SHP77 (cell line): ENCODE data around the gene C2CD4D.

Experiments used
- DNase-seq, 2 experiments: peaks; one replicate each; lab custom pipeline; 2025; lab: John Stamatoyannopoulos, UW

C2CD4D gene

GRCh38 chr1:151814426-151814825, 25.2 kb downstream of the C2CD4D start:
- no peak for DNase-seq

GRCh38 chr1:151813271-151813977, 26.2 kb downstream of the C2CD4D start:
- no peak for DNase-seq

DNA sequence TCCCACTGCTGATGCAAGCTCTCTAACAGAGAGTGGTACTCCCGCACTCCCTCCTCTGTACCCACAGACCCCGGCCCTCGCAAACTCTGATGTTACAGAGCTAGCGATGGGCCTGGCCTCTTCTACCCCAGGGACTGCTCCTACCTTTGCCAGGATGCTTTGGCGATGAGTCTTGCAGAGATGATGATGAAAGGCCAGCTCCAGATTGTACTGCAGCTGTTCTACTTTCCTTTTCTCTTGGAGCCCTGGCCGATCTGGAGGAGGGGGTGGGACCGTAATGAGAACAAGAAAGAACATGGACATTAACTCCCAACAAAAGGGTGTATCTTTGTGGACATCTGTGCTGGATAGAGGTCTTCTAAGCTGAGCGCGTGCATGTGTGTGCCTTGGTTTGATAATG, 28.4 kb downstream of the C2CD4D start:
- no peak for DNase-seq

DNA sequence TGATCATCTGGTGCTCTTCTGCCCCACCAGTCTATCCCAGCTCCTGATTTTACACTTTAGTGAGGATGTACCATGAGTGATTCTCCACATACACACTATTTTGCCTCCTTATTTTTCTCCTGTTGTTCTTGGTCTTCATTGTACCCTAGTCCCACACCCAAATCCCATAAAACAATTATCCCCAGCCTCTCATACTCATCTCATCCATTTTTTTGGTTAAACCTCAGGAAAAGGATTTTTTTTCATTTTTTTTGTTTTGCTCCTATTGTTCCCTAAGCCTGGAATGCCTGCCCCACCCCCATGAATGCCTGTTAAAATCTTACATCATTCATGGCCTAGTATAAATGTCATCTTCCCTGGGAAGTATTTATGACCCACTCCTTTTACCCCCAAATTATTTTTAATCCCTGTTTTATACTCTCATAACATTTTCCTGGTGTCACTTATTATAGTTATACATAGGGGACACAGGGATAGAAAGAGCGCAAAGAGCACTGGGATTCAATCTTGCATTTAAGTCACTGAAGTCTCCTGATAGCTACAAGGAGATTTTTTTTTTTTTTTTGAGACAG, 29.5 kb downstream of the C2CD4D start:
- no peak for DNase-seq

GRCh38 chr1:151809290-151809984, 30.2 kb downstream of the C2CD4D start:
- DNase-seq: no peak

- no peak for DNase-seq
Observed at GRCh38 chr1:151807766-151808165, 31.9 kb downstream of the C2CD4D start.

DNA sequence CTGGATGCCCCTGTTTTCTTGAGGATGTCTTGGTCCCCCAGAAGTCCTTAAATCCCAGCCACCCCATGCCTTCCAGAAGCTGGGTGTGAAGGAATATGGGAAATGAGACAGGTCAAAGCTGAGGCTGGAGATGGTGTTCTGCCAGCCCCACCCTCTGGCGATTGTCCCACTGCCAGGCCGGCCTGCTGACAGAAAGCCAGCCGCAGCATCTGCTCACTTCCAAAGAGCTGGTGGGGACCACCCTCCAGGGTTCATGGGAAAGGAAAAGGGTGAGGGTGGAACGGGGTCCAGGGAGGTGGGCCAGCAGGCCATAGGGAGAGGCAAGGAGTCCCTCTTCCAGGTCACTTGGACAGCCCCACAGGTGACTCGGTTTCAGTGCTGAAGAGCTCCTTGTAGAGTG, 32.5 kb downstream of the C2CD4D start:
- DNase-seq: no peak

- no peak for DNase-seq
Observed at GRCh38 chr1:151806170-151806569, 33.5 kb downstream of the C2CD4D start.

DNA sequence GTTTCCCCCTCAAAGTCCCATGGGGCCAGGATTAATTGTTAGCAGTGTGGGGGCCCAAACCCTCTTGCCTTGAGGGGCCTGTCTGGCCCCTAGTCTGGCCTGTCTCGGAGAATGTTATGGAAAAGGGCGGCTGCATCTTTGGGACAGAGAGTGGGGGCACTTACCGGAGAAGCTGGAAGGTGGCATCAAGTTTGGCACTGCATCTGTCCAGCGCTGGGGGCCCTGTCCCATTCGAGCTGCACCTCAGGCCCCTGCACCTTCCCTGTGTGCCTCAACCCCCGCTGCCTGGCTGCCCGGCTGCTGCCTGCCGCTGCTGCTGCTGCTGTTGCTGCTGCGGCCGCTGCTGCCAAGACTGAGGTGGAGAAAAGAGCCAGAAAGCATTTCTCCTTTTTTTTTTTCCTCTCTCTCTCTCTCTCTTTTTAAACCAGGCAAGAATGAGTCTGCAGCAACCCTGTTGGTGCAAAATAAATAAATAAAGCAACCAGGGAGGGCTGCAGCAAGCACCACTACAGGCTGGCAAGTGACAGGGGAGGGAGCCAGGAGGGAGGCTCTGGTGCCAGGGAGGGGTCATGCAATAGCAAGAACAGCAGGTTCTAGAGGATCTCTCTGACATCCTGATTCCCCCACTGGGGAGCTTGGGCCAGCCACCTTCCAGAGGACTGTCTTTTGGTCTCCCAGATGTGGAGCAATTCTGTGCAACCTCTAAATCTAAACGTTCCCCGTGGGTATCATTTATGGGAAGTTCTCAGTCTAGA, 34.4 kb downstream of the C2CD4D start, which contains the start of gene LINGO4:
Gene LINGO4 (minus strand): TSS at position 354 of the 755 bp plus-strand sequence. CDS start 2,715 bp downstream, outside the sequence.
- DNase-seq: no peak

DNA sequence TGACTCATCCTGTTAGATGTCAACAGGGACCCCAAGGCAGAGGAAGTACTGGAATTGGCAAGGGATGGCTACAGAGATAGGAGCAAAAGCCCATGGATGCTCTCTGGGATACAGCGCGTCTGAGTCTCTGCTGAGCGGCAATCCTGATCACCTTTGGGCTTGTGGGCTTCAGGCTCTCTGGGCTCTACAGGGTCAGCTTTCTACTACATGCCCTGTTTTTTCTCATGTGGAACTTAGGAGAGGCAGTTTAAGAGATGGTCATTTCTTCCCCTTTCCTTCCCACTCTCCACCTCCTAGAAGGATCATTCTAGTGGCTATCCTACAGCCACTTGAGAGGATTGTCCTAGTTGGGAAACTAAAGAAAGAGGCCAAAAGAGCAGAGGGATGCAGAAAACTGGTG, 35.7 kb downstream of the C2CD4D start:
- no peak for DNase-seq

- no peak for DNase-seq
Observed at GRCh38 chr1:151803164-151803563, 36.5 kb downstream of the C2CD4D start.

DNA sequence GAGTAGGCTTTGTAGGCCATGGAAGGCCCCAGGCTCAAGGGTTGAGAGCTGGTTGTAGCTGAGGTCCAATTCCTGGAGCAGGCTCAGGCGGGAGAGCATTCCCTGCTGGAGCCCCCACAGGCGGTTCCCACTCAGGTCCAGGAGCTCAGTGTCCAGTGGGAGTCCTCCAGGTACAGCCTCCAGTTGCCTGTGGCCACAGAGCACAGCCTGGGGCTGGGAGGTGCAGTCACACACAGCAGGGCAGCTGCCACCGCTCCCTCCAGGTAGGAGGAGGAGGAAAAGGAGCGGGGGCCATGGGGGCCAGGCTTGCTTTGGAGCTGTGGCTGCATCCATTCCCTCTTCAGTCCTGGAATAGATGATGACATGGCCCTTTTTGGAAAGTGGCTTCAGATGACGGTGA, 37.2 kb downstream of the C2CD4D start:
- no peak for DNase-seq

- no peak for DNase-seq
Observed at GRCh38 chr1:151801846-151802245, 37.8 kb downstream of the C2CD4D start.

GRCh38 chr1:151801310-151801820, 38.3 kb downstream of the C2CD4D start:
- DNase-seq: no peak

DNA sequence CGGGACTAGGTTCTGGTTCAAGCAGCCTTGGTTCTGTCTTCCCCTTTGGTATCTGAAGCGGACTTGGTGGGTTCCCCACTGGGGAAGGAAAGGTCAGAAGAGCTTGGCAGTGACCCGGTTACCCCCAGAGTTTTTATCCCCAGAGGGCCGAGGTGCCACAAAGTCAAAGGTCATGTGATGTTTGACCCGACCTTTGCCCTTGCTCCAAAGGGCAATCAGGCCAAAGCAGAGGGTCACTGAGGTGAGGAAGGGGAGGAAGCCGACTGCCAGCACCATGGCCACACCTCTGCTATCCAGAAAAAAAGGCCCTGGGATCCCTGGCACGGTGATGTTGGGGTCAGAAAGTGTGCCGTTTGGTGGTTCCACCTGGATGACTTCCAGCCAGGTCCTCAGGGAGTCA, 38.8 kb downstream of the C2CD4D start:
- no peak for DNase-seq

DNA sequence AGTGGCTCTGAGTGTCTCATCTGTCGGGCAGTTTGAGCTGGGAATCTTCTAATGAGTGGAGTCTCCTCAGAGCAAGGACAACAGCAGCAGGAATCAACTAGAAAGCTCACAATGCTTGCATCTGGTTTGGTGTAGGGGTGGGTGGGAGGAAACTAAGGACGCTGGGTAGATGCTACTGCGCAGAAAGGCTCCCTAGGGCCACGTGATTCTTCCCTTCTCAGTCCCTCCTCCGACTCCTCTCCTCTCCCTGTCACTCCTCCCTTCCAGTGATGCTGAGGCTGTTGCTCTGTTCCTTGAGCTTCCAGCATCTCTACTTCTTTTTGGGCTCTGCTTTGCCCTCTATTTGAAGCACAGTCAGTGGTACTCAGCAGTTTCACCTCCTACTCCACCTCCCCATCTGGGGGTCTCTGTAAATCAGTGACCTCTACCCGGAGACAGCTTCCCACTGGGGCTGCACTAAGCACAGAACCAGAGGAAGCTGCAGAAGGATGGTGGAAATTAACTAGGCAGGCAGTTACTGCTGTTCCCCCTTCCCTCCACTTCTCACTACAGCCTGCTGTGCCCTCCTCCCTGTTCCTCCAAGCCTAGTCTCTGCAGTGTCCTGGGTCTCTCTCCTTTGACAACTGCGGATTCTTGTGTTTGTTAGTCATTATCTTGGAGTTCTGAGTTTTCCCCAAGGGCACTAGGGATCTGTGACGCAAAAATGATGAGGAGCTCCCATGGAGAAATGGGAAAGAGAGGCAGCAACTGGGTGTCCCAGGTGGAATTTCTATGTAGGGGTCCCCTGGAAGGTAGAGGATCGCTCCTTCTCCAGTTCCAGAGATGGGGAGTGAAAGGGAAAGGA, 40.2 kb downstream of the C2CD4D start:
- no peak for DNase-seq

- no peak for DNase-seq
Observed at GRCh38 chr1:151798571-151798970, 41.0 kb downstream of the C2CD4D start.

- peak; percentile 76 to 80 for DNase-seq
Observed at GRCh38 chr1:151790940-151791651, 48.5 kb downstream of the C2CD4D start.

DNA sequence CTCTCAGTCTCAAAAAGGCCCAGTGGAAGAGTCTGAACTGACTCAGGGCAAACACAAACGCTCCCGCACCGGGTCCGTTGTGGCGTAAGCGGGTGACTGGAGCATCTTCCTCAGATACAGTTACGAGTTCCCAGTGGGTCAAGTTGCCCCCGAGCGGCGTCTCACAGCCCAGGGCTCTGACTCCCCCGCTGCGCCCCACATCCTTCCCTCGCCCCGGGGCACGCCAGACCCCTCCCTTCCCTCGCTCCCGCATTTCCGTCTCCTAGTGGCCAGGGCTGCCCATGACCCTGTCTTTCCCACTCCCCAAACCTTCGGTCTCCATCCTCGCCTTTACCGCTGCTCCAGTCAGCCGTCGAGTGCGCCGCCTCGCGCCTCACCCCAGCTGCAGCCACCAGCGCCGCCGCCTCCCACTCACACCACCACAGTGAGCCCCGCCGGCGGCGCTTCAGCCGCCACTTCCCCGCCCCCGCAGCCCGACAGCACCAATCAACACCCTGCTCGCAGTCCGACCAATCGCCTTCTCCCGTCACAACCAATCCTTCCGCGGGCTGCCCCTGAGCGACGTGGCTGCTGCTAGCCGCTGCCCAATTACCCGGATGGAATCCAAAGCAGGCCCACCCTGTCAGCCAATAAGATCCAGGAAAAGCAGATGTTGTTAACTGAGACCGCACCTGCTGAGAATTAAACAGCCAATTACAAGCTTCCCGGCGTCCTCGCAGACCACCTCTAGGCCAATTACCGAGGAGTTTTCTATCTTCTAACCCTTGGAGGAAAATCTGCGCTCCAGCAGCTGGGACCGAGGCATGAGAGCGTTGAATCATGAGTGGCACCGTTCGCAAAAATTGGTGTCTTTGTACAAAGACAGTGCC, 49.3 kb downstream of the C2CD4D start, which contains the start of gene TDRKH:
Gene TDRKH (minus strand): TSS at position 430 of the 869 bp plus-strand sequence. CDS start 7,478 bp downstream, outside the sequence.
- peak; percentile 100 for DNase-seq
